GM21576 (cell line): ENCODE data around the gene PIP5K1C.

Experiments
- ATAC-seq: cut with Tn5 transposase; IDR thresholded peaks from one replicate; pipeline ENCODE4 v1.9.1; 2021; ENCODE audit warnings: mild to moderate bottlenecking, moderate library complexity; ENCODE audit not compliant: unreplicated experiment

PIP5K1C gene

DNA sequence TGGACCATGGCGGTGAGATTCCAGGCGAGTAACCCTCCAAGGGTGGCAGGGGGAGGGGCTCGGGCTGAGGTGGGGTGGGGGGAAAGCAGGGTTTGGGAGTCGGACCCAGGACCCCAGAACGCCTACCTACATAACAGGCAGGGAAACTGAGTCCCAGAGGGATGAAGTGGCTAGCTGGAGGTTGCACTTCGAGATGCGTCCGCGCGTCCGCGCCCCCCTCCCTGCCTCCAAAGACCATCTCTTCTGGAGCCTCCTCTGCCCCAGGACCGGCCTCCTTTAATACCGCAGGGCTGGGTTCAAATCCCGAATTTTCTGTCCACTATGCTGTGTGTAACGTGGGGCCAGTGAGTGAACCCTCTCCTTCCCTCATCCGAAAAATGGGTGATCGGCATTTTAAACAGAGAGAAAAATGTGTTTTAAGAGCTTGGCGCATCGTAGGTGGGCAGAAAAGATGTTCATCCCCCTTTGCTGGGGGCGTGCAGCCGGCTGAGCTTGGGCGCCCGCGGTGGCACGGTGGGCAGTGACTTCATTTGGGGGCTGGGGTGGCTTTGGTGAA lies 21.7 kb upstream of the PIP5K1C start:
- no peak for ATAC-seq

DNA sequence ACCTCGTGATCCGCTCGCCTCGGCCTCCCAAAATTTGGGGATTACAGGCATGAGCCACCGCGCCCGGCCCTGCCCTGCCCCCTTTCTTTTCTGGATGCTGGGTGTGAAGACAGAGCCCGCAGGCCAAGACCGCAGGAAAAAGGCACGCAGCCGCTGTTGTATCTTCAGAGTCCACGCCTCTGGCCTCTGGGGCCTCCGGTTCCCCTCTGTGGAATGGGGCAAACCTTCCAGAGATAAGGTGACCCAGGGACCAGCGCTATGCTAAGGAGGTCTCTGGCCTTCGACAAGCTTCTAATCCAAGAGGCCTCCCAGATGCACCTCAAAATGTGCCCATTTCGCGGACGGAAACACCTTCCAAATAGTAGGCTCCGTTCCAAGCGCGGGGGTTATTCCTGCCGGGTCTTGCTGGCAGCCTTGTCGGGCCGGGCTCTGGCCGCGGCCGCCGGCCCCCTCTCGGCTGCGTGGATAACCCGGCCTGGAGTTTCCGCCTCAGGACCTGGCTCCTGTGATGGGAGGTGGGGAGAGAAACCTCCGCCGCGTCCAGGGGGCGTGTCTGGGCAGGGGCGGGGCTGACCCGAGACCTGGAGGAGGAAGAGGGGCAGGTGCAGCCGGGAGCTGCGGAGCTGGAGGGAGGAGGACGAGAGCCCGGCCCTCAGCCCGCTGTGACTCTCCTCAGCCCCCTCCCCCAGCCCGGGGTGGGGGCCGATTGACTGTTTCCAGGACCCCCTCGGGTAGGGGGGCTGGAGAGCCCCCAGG lies 21.0 kb upstream of the PIP5K1C start:
- ATAC-seq = no peak

DNA sequence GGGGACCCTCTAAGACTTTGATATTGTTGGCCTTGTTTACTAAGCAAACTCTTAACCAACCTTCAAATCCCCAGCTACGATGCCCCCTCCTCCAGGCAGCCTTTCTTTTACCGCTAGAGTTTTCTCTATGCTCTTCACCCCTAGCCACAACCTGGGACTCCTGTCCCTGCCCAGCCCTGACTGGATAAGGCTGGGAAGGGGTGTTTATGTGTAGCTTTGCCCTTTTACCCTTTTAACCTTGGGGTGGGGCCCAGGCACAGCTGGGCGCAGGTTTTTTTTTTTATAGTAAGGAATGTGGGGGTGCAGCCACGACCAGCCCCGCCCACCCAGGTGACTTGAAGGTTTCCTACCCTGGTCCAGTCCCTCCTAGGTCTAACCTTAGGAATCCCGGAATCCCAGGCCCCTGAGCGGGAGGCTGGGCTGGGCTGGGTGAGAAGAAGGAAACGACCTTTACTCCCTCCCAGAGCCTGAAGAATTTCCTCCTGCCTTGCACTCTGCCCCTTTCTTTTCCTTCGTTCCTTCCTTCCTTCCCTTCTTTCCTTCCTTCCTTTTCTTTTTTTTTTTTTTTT lies 20.2 kb upstream of the PIP5K1C start:
- ATAC-seq = no peak

DNA sequence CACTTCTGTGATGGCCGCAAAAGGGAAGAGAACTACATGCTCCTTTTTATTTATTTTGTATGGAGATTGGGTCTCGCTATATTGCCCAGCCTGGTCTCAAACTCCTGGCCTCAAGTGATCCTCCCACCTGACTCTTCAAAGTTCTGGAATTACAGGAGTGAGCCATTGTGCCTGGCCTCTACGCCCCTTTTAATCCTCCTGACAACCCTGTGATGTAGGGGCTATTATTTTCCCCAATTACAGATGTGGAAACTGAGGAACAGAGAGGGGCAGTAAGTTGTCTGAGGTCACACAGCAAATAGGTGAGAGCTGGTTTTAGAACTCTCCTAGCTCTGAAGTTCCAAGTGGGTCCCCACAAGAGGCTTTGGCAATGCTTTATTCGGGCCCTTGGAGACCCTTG lies 19.6 kb upstream of the PIP5K1C start:
- ATAC-seq = no peak

GRCh38 chr19:3716147-3716668 lies 15.9 kb upstream of the PIP5K1C start:
- ATAC-seq = no peak

- no peak for ATAC-seq
Measured at GRCh38 chr19:3712663-3713611, 12.7 kb upstream of the PIP5K1C start.

GRCh38 chr19:3710265-3710812 lies 10.1 kb upstream of the PIP5K1C start:
- no peak for ATAC-seq

- no peak for ATAC-seq
Measured at GRCh38 chr19:3708207-3708931, 8.1 kb upstream of the PIP5K1C start, which contains the start of gene TJP3. Gene TJP3, plus strand, starts transcription at chr19:3708384. Its CDS starts 20,049 bp downstream, at chr19:3728433.

DNA sequence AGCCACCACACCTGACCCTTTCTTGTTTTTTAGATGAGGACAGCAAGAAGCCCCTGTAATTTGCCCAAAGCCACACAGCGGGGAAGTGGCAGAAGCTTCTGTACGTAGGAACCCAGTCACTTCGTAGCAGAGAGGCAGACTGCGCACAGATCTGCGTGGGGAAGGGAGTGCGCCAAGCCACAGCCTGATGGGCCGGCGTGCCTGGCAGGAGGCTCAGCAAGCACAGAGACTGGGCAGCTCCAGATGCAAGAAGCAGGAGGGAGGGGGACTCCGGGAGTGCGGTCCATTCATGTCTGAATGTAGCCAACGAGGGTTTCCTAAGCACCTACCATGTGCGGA lies 7.6 kb upstream of the PIP5K1C start:
- no peak for ATAC-seq

DNA sequence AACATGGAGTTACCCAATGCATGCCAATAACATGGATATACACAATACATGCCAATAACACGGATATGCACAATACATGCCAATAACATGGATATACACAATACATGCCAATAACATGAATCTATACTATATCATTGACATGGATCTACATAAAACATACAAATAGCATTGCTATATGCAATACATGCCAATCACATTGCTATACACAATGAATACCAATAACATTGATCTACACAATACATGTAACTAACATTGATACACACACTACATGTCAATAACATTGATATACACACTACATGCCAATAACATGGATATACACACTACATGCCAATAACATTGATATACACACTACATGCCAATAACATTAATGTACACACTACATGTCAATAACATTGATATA lies 932 bp upstream of the PIP5K1C start:
- ATAC-seq = no peak

- peak; percentile 14 for ATAC-seq
Measured at GRCh38 chr19:3699741-3700241, 477 bp downstream of the PIP5K1C start.

DNA sequence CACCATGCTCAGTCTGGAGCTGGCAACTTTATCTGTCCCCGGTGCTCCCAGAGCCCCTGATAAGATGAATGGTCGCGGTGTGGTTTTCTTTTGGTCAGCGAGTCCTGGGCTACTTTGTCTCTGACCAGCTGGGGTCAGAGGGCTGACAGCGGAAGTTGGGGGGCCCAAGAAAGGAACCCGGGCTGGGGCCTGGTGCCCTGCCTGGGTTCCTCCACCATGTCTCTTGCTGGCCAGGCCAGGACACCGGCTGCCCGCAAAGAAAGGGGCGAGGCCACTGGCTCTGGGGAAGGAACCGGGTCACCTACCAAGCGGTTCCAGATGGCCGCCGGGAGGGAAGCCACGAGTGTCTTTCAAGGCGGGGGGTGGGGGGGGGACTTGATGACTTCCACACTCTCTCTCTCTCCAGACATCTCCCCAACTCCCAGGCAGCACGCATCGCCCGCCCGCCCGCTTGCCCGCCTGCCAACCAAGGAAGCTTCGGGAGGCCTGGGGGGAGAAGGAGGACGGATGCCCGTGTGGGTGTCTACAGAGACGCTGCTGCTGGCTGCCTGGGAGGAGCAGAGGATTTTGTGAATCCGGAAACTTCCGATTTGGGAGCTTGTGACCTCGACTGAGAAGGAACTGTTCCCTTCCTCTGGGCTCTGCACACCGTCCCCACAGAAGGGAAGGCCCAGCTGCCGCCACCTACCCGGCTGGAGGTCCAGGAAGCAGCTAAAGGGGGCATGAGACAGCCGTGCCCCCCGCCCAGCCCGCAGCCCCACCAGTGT lies 1.1 kb downstream of the PIP5K1C start:
- no peak for ATAC-seq

GRCh38 chr19:3698386-3698950 lies 1.8 kb downstream of the PIP5K1C start:
- ATAC-seq = no peak

DNA sequence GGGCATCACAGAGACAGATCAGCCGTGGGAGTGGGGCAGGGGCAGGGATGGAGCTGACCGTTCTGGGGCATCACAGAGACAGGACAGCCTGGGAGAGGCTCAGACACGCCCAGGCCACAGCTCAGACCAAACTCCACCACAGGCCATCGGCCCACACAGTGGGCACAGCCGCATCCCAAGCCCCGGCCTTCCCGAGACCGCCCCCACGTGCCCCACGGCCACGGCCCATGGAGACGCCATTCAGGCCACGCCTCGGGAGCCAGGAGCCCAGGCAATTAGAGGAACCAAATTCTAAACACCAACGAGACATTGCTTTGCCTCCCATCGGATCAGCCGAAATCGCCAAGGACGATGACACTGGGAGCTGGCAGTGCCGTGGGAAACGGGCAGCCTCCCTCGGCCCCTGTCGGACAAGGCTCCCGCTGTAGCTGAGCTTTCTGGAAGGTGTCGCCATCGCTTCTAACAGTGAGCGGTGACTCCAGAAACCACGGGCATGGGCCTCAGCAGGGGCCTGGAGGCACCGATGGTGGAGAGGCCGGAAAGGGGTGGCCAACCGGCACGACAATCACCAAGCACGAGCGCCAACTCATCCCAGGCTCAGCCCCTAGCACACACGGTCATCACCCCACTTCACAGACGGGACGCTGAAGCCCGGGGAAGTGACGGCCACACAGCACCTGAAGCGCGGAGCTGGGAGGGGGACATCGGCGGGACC lies 2.4 kb downstream of the PIP5K1C start:
- no peak for ATAC-seq

DNA sequence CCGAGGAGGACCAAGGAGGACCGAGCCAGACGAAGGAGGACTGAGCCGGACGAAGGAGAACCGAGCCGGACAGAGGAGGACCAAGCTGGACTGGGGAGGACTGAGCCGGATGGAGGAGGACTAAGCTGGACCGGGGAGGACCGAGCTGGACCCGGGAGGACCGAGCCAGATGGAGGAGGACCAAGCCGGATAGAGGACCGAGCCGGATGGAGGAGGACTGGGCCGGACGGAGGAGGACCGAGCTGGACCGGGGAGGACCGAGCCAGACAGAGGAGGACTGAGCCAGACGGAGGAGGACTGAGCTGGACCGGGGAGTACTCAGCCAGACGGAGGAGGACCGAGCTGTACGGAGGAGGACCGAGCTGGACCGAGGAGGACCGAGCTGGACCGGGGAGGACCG lies 3.2 kb downstream of the PIP5K1C start:
- ATAC-seq = no peak

DNA sequence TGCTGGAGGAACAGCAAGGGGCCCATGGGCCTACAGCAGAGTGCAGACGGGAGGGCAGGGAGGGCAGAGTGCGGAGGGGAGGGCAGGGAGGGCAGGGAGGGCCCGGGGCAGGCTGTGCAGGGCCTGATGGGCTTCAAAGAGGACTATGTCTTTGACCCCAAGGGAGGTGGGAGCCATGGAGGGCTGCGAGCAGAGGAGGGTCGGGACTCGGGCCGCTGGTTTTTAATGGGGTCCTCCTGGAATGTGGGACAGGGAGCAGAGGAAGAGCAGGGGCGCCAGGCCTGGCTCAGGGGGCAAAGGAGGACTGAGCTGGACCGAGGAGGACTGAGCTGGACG lies 3.6 kb downstream of the PIP5K1C start:
- ATAC-seq = no peak

DNA sequence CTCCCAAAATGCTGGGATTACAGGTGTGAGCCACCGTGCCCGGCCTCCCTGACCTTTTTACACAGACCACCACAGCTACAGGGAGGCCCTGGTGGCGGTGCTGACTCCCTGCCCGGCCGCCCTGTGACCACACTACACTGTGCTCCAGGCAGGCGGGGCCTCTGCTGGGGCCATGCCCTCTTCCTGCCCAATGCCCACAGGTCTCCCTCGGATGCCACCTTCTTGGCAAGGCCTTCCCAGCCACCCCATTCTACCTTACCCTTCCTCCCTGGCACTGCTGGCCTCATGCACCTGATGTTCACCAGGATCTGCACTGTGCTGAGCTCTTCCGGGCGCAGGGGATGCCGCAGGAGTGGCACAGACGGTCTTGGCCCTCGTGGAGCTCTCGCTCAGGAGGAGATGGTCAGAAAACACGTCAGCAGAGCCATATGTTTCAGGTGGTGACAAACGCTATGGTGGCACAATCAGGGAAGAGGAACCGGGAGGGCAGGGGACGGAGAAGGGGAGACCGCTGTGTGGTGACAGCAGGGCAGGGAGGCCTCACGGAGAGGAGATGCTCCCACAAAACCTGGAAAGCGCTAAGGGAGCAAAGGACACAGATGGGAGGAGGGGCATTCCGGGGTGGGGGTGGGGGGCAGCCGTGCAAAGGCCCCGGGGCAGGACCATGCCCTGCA lies 4.1 kb downstream of the PIP5K1C start:
- no peak for ATAC-seq
